Measurements from ENCODE around the gene NUDT3.

DNA sequence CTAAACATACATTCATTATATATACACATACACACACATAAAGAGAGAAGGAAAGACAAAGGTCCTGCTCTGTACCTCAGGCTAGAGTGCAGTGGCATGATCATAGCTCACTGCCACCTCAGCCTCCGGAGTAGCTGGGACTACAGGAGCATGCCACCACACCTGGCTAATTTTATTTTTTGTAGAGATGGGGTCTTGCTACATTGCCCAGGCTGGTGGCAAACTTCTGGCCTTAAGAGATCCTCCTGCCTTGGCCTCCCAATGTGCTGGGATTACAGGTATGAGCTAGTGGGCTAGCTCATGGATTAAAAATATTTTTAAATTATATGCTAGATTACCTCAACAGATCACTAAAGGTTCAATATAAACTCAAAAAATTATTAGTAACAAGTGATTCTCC lies 30.3 kb downstream of the NUDT3 start:
- no peak for TF ChIP-seq POLR2A (IDR thresholded peaks at IDR 0.05)
- TF ChIP-seq CTCF (IDR thresholded peaks at IDR 0.05): no peak
